Measurements from ENCODE around the gene MYO9A.

MYO9A gene

DNA sequence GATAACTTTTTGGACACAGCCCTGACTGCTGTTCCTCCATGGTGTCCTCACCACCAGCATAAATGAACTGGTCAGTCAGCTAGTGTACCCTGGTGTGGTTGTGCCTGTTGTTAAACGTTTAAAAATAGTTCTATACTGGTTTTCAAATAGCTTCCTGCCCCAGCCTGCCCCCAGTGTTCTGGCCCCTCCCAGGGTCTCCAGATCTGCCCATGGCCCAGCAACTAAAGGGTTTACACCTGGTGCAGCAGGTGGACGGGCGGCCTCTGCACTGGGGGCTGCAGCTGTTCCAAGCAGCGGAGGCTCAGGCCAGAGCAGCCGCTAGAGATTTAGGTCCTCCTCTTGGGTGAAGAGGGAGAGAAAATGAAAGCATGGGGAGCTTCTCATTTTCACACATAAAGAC, 313.7 kb downstream of the MYO9A start:
- no peak for DNase-seq

DNA sequence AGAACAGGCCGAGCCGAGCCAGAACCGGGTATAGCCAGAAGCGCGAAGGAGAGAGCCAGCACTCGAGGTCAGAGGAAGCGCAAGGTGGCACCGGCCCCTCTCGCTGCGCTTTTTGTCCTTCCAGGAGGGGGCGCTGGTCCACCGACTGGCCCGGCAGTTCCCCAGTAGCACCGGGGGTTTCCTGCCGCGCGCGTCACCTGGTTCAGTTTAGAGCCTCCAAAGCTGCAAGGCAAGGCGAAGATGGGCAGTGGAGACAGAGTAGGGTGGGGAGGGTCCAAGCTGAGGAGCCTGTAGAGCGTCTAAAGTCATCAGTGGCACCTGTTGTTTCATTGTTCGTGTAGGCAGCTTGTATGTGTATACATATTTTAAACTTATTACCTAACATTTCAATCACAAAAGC, 315.2 kb downstream of the MYO9A start:
- peak; percentile 17 for DNase-seq

DNA sequence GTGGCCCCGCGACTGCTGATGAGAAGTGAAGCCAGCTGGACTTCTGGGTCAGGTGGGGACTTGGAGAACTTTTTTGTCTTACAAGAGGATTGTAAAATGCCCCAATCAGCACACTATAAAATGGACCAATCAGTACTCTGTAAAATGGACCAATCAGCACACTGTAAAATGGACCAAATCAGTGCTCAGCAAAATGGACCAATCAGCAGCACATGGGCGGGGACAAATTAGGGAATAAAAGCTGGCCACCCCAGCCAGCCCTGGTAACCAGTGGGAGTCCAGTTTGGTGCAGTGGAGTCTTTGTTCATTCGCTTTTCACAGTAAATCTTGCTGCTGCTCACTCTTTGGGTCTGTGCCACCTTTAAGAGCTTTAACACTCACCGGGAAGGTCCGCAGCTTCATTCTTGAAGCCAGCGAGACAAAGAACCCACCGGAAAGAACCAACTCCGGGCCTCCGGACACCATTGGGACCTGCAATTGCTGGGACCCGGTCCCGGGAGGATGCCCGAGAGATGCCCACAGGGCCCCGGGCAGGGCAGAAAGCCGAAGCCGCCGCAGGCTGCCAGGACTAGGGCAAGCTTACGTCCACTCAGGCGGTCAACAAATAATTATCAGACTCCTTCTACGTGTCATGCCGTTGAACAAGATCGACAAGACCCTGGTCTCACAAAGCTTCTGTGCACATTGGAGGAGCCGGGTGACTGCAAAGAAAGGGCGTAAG, 315.9 kb downstream of the MYO9A start:
- no peak for DNase-seq

DNA sequence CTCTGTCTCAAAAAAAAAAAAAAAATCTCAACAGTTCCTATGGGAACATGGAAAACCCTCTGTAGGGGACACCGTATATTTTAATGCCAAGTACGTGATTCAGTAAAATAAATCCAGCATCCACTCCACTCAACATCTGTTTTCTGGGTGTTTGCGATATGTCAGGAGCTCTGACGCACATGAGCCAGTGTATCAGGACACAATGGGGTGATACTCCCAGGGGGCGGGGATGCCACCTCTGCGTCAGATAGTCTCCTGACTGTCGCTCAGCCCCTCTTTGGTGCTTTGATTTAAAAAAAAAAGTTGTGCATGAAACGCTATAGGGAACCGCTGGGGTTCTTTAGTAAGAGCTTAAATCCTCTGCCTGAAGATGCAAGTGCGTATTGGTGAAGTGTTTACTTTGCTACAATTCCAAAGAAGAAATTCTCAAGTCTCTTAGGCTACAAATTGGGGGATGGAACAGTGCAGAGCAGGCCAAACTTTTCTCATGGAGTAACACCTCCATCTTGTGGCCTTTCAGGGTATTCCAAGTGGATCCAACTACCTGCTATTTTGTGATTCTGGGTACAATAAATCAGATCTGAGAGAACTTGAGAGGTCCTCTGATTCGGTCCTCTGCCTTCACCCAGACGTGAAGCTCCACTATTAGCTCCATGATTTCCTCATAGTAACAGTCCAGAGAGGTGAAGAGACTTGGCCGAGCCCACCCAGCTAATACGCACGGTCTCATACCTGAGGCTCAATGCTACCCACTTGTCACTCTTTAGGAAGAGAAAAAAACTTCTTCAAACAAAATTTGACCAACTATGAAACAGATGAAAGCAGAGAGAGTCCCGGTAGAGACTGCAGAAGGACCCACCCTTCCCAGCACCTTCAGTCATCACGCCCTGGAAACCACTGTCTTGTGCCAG, 316.9 kb downstream of the MYO9A start:
- no peak for DNase-seq

DNA sequence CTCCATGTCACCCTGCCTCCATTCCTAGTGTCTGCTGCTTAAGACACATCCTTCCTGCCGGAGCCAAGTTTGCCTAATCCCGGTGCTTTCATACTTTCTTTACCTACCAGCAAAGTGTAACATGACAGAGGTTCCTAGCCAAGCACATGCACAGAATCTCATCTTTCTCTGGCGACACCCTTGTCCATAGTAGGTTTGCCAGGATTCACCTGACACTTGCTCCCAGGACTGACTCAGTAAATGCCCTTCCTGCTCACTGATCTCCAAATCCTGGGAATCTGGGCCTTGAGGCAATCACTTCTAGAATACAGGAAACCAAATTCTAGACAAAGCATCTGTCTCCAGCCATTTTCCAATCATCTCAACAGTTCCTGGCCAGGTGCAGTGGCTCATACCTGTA, 317.8 kb downstream of the MYO9A start:
- DNase-seq, result no peak

DNA sequence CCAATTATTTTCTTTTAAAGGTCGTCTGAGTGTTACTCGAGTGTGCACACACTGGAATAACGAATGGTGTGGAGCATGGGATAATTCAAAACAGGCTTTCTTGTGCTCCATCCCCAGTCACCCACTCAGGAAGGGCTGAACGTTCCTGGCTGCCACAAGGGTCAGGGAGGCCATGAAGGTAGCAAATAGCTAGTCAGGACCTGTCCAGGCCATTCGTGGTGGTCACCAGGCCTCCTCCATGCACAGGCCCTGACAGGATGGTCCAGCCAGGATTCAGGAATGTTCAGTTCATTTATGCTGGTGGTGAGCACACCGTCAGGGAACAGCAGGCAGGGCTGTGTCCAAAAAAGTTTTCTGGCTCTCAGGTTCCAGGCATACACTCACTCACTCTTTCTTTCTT, 319.3 kb downstream of the MYO9A start:
- no peak for DNase-seq

DNA sequence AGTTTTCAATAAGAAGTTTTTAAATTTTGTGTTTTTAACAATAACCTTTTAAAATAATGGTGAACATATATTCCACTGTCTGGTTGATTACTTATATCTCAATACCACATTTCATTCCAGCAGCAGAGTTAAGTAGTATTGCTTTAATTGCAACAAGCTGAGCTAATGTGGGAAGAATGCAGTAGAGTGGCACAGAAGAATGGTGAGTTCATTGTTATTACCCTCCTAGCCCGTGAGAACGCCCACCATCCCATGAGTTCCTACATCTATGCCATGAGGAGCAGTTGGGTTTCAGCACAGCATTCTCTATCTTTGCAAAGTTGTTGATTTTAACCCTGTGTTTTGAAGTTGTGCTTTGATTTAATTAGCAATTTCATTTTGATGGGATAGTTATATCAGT, 325.4 kb downstream of the MYO9A start:
- no peak for DNase-seq

DNA sequence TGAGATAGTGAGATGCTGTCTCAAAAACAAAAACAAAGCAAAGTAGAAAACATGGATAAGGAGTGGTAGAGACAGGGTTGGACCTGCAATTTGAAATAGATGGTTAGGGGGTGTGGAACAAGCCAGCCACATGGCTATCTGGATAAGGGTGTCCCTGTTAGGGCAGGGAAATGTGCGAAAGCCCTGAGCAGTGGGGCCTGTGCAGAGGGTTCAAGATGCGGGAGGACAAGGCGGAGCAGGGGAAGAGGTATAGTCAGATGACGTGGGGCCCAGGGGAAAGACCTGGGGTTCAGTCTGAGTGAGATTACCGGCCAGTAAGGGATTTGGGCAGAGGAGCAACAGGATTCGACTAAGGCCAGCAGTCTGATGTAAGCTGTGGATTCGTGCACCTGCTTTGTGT, 326.0 kb downstream of the MYO9A start:
- no peak for DNase-seq

DNA sequence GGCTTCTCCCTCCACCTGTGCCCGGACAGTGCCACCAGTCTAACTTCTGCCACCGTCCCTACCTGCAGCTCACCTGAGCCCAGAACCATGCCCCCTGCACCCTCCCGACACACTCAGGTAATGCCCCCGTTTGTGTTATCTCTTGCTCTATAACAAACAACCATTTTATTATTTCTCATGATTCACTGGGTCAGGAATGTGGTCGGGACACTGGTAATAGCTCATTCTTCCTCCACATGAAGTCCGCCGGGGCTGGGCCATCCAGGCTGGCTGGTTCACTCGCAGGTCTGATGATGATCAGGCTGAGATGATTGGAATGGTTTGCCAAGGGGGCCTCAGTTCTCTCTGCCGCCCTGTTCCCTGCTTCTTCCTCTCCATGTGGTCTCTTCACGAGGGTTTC, 327.9 kb downstream of the MYO9A start:
- DNase-seq, result no peak

DNA sequence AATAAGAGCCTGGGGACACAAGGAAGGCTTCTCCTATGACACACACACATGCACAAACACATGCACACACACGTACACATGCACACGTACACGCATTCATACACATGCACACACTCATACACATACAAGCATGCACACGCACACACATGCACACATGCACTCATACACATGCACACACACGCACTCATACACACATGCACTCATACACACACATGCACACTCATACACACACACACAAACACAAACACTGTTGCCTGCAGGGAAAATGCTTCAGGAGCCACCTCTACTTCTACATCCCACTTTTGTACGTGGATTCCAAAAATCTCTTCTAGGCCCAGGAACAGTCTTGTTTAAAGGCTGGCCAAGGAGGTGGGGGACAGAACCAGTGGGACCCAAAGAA, 328.3 kb downstream of the MYO9A start:
- DNase-seq, result no peak

DNA sequence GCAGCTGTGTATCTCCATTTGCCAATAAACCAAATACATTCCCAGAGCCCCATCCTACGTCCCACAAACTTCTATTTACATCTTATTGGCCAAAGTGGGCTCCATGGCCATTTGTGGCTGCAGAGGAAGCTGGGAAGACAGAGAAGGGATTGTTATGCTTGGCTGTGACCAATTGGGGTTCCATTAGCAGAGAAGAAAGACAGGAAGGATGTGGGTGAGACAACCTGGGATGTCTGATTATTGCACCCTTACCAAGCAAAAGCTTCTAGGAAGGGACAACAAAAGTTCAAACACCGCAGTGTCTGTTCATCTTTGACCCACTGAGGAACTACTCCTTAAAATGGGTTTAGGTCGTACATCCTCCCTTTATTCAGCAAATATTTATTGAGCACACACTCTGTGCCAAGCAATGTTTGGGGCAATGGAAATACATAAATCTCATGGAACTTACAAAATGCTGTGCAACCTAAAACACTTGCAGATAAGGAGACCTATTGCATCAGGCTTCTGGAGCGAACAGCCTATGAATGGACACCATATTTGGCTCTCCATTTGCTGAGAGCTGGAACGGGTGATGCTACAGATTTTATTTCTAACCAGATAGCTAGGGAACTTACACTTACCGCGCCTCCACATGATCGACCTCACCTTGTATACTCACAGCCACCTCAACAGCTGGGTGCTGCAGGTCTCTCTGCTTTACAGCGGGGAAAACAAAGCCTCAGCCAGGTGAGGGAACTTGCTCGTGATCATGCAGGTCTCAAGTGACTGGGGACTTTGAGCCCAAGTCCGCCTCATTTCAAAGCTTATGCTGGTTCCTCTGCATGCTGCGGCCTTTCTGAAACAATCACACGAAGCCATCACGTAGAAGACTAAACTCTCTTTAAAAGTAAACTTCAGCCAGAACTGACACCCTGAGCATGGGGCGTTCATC, 329.0 kb downstream of the MYO9A start:
- no peak for DNase-seq

DNA sequence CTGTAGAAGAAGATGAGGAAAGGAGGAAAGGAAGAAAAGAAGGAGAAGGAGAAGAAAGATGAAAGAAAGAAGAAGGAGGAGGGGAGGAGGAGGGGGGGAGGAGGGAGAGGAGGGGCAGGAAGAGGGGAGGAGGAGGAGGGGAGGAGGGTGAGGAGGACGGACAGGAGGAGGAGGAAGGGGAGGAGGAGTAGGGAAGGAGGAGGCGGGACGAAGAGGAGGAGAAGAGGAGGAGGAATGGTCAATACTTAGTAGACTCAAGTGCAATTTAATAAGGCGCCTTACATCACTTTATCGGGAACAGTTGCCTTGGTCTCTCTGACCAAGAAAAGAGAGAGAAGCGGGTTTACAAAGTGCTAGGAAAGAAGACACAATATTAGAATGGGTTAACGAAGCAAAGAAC, 331.3 kb downstream of the MYO9A start:
- DNase-seq, result no peak

DNA sequence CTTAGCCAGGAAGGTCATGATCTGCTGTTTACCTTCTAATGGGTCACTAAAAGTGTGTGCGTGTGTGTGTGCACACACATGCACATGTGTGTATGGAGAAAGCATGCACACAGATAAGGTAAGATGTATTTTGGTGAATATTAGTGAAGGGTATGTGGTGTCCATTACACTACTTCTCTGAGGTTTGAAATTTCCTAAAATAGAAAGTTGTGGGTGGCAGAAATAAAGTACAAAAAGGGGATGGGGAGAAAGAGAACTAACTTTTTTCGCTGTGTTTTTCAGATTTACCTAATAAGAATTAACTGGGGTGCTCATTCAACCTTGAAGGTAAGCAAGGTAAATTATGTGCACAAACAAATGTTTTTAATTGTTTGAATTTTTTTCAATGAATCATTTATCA, 332.0 kb downstream of the MYO9A start:
- no peak for DNase-seq

DNA sequence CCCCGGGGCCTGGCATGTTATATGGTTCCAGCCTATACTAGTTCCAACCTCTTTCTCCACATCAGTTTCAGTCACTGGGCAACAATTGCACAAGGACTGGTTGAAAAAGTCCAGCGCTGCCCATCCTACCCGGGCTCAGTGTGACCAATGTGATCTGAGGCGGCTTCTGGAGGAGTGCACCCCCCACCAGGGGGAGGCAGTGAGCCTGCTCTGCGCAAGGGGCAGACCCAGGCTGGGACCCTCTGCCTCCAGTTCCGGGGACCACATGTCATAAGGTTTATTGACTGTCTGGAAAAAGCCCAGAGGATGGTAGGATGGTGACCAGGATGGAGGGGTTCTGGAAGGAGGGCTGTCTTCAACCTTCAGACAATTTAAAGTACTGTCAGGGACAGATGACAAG, 333.2 kb downstream of the MYO9A start:
- DNase-seq, result no peak

DNA sequence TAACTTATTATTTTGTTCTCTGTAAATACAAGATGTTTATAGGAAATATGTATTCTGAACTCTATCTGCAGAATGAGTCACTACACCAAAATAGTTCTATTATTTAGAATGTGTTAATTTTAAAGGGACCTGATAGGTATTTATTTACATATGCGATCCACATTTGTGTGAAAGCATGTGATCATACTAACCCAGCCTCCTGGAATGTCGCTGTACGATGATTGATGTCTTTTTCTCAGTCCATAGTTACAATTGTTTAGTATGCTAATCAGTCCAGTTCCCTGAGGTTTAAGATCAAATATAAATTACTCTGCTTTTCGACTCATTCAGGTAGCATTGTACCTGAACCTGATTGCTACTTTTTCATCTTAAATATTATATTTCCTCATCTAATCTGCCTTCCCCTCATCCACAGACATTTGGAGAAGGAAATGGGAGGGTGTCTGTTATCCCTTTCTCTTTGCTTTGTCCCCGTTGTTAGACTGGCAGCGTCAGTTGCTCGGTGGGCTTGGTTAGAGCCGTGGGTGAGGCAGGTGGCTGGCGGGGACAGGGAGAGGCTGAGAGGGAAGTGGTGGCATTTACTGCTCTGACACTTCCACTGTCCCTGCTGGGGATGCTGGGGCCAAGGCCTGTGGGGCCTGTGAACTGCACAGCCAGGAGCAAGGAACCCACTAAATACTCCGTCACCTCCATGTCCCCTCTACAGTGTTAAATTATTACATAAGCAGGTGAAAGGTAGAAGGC, 335.4 kb downstream of the MYO9A start:
- no peak for DNase-seq

DNA sequence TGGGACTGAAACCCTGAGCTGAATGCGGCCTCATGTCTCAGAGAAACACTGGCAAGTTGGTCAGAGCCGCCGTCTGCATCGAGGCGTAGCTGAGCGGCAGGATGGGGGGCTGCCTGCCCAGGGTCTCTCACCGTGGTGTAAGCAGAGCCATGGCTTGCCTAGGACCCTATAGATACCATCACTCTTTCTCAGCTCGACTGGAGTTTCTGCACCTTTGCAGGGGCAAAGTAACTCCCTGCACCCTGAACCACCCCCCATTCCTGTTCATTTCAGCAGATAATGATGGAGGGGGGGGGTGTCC, 336.0 kb downstream of the MYO9A start:
- DNase-seq, result no peak

DNA sequence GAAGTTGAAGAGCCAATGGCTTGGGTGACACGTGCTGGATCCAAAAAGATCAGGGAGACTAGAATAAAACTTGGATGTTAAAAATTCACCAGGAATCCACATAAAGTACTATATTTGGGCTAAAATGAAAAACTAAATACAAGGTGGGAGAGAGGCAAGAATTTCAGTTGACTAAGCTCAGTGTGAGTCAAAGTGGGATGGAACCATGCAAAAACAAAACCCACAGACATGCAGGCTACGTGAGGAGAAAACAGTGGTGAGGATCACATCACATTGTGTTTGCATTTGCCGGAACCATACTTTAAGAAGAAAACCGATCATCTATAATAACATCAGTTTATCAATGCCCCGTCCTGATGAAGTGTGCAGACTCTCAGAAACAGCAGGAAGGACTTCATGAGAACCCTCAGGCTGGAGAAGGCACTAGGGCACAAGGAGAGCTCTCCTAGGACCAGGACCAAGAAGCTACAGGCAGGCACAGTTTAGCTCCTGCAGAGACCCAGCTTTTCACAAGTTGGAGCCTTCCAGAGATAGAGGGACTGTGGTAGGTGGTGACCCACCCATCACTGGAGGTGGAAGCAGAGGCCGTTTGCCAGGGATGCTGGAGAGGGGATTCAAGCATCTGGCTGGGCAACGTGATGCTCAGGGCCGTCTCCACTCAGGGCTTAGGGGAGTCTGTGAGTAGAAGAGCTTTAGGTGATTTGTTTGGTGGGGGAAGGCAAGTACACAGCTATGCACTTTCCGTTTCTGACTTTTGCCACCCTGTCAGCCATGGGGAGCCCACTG, 336.6 kb downstream of the MYO9A start:
- DNase-seq, result no peak

DNA sequence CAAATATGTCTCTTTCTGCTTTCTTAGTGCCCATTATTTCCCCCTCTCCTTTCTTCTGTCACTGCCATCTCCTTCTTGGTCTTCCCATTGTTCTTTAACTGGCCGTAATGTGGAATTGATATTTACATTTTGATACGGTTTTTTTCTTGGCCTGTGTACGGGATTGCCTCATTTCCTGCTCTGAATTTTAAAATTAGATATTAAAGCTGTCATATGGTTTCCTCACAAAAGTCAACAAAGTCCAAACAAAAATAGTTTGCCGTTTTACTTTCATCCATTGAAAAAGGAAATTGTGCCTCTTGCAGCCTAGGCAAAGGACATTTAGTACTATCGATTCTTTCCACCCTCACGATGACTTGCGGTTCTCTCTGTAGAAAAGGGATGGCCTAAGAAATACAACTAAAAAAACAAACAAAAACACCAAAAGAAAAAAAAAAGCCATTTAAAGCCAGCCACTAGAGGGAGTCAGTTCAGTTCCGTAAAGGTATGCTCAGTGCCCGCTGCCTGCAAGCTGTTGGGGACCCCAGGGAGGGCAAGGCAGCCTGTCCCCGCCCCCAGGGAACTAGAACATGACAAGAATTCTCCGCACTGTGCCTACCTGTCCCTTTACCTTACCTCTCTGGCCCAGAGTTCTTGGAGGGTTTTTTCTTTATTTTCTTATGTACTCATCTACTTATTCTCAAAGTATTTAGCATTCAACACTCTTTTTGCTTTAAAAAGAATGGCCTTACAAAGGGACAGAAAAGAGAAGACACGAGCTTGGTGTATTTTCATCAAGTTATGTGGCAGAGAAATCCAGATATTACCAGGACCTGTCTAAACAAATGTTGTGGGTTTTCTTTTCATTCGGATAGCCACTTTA, 337.6 kb downstream of the MYO9A start:
- peak; percentile 21 for DNase-seq

DNA sequence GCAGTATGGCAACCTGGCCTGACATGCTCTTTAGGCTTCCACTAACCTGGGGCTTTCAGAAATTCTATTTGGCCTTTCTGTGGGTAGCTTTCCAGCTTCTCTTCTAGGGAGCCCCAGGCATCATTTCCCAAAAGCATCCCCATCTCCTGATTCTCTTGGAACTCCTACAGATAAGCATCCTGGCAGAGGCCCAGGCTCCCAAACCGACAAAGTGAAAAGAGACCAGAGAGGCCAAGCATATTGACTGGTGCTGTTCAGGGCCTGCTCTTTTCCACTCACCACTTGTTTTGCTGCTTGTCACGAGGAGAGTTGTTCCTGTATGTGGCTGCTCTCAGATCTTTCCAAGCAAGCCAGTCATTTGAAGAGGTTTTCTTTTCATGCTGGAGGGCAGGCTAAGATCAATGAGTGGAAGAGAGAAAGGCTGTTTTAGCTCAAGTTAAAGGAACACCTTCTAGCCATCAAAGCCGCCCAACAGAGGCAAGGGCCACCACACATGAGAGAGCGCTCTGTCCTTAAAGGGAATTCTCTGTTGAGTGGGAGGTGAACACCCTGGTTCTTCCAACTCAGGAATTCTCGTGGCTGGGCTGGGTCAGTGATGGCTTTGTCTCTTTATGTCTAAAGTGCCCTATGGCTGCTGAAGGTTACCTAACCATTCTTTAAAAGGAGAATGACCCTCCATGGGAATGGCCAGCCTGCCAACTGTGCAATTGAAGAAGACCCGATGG, 338.7 kb downstream of the MYO9A start:
- no peak for DNase-seq
